Kidney epithelial cell (primary cell): ENCODE measurements around the gene ADK. TPM values are rescaled to one million over a fixed set of nuclear protein-coding genes. Genes with fewer than 3 reads are reported as not detected.
A peak's percentile ranks its signal among the peaks of the same experiment; 100 is the strongest.
"Not testable (repeated sequence)": the region's sequence is repeated elsewhere in the genome, so short reads cannot be mapped to it uniquely, and the experiment has no call there.

Experiments
- DNase-seq: peaks from one replicate; pipeline ENCODE4 v3.0.0-alpha.2; 2010; ENCODE audit warnings: low read depth
- H3K27me3 ChIP-seq: 2 replicates; pipeline ENCODE4 v1.6.0; 2011; ENCODE audit warnings: low read length; ENCODE audit not compliant: control insufficient read depth, insufficient read depth
- H3K36me3 ChIP-seq: 2 replicates; pipeline ENCODE4 v1.5.1; 2011; ENCODE audit warnings: low read length; ENCODE audit not compliant: control insufficient read depth, insufficient read depth
- H3K4me3 ChIP-seq: 2 replicates; pipeline ENCODE4 v1.5.1; 2011; ENCODE audit warnings: low read depth, mild to moderate bottlenecking, control low read depth, low read length
- total RNA-seq: library from RNA; depleted of rRNA; stranded (reverse); fragments of >200 nt; gene quantifications from 2 replicates; pipeline ENCODE4 v1.2.3, GENCODE V29; 2015
- TF ChIP-seq, protein P1 (sequence below): IDR thresholded peaks from 2 replicates; pipeline ENCODE4 v1.5.1; 2011; ENCODE audit warnings: mild to moderate bottlenecking, moderate library complexity, low read length, control low read depth, inconsistent platforms; ENCODE audit not compliant: insufficient read depth, poor library complexity, severe bottlenecking

ADK gene
- total RNA-seq, 1 donor from 2014 or later: 43.6 TPM

DNA sequence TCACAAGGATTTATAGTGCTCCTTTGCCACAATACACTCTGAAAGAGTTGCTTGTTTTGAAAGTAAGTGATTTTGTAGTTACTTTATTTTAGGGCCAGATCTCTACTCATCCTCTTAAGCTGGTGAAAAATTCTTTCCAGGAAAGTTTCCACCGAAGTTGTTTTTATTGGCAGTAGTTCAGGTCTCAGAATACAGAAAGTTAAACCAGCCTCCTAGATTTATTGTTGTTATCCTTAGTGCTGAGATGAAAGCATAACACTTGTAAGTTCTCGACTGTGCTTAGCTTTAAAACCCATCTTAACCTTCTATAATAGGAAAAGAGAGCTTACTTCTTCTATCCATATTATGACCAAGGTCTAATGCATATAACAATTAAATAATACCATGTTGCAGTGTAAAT, 5.9 kb upstream of the ADK start:
- H3K36me3 ChIP-seq: no peaks in the 10 kb centered on the region
- peak; percentile 35 for DNase-seq
- no peak overlapping the region for H3K4me3 ChIP-seq
- no peaks in the 10 kb centered on the region for H3K27me3 ChIP-seq
- TF ChIP-seq, protein P1, sequence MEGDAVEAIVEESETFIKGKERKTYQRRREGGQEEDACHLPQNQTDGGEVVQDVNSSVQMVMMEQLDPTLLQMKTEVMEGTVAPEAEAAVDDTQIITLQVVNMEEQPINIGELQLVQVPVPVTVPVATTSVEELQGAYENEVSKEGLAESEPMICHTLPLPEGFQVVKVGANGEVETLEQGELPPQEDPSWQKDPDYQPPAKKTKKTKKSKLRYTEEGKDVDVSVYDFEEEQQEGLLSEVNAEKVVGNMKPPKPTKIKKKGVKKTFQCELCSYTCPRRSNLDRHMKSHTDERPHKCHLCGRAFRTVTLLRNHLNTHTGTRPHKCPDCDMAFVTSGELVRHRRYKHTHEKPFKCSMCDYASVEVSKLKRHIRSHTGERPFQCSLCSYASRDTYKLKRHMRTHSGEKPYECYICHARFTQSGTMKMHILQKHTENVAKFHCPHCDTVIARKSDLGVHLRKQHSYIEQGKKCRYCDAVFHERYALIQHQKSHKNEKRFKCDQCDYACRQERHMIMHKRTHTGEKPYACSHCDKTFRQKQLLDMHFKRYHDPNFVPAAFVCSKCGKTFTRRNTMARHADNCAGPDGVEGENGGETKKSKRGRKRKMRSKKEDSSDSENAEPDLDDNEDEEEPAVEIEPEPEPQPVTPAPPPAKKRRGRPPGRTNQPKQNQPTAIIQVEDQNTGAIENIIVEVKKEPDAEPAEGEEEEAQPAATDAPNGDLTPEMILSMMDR: no peak

DNA sequence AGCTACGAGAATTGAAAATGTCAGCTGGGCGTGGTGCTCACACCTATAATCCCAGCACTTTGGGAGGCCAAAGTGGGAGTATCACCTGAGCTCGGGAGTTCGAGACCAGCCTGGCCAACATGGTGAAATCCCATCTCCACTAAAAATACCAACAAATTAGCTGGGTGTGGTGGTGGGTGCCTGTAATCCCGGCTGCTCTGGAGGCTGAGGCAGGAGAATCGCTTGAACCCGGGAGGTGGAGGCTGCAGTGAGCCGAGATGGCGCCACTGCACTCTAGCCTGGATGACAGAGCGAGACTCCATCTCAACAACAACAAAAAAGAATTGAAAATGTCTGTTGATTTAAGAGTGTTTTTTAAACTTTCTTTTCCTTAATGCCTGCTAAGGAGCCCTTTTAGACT, 4.0 kb upstream of the ADK start:
- H3K36me3 ChIP-seq, DNase-seq: not testable (repeated sequence)

DNA sequence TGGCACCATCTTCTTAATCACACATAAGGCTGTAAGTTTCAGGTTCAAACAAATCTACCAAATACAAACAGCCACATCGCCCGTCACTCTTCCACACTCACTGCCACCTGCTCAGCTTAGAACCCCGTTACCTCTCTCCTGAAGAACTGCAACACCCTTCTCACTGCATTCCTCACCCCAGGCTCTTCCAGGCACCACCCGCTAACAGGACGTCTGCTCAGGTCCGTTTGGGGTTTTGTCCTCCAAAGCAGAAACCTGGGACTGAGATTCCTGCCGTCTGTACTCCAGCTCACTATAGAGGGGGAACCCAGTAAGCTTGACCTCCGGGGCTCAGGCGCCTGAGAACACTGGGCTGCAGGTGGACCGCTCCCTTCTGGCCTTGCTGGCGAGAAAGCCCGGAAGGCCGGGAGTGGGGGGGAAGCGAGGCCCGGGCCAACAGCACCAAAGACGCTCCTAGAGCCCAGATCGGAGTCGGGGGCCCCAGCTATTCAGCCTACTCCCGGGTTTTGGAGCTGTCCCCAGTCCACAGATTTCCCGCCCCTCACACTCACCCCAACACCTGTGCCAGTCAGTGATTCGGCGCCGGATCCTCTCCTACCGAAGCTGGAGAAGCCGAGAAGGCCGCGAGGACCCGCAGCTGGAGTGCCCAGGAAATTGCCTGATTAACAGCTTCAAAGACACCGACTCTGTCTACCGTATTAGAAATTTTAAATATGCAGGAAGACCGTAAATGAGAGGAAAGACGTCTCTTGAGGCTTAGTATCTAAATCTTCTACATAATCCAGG, 624 bp upstream of the ADK start, which contains the start of gene AP3M1:
TSS of gene AP3M1 (minus strand) at position 625 of the 786 bp plus-strand sequence. CDS start 12,449 bp downstream, outside the sequence.
- H3K4me3 ChIP-seq: peak within 1 kb of the TSS; percentile 91
- H3K36me3 ChIP-seq: no peaks in the 10 kb centered on the region
- no peak for DNase-seq
- no peaks in the 10 kb centered on the region for H3K27me3 ChIP-seq
- TF ChIP-seq, protein P1: no peak

More for the DNA sequence above, 4.0 kb upstream of the ADK start:
- H3K27me3 ChIP-seq, H3K4me3 ChIP-seq: not testable (repeated sequence)

DNA sequence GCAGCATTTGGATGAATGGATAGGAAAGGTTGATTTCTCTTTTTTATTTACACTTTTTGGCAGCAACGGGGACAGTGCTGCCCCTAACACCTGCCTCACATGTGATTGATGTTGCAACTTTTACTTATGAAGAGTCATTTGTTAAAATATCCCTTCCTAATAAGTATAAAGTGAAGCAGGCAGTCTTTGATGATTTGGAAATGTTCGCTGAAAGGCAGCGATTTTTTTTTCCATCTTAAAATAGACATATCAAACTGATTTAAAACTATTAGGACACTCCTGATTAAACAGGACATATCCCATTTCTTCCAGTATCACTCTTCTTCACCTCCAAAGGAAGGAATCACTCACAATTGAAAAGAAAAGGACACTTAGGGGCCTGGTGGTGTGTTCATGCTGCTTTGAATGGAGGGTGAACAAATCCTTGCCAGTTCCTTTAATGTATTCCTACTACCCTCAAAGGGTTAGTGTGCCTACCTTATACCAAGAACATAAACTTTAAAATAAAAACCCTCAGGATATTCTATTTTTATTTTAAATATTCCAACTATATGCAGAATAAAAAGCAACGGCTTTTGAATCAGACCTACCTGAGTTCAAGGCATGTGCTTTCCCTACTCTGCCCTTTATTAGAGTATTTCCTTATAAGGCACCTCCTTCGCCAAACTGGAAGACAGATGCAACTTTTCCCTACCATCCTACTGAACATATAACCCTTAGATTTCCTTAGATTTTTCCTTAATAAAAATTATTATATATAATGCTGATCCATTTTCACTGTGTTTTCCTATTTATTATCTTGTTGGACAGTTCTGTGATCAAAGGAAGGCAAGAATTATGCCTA, 1.1 kb downstream of the ADK start:
- TF ChIP-seq, protein P1: no peak
- DNase-seq: no peak
- H3K36me3 ChIP-seq: no peaks in the 10 kb centered on the region
- no peaks in the 10 kb centered on the region for H3K27me3 ChIP-seq
- H3K4me3 ChIP-seq: peak overlapping the region; percentile 71

DNA sequence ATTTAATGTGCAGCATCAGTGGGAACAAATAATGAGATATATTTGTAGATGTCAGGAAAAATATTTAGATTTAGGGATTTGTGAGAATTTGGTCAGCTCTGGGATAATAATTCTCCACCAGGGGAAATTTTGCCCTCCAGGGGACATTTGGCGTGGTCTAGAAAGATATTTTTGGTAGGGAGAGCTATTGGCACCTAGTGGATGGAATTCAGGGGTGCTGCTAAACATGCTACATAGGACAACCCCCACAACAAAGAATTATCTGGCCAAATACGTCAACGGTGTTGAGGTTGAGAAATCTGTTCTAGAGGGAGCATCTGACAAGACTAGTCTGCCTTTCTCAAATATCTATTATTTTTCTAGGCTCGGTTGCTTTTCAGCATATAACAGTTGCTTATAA, 2.1 kb downstream of the ADK start:
- H3K36me3 ChIP-seq: no peaks in the 10 kb centered on the region
- DNase-seq: no peak
- no peak overlapping the region for H3K4me3 ChIP-seq
- TF ChIP-seq, protein P1: peak; percentile 35
- H3K27me3 ChIP-seq: no peaks in the 10 kb centered on the region

DNA sequence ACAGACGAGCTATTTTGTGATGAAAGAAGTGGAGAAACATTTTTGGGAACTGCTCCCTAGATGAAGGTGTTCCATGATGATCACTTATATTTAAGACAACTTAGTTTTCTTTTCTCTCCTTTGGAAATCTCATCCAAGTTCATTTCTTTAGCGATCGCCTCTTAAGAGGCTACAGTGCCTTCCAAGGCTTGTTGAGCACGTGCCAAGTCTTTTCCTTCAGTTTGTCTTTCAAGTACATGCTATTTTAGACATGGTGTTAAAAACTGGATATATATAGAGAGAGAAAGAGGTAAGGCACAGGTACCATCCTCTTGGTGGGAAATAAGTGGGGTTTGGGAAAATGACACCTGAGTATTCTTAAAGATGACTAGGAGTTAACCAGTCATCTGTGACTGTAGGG, 2.7 kb downstream of the ADK start:
- TF ChIP-seq, protein P1: no peak
- H3K4me3 ChIP-seq: no peak overlapping the region
- DNase-seq: no peak

More for the DNA sequence above, 2.7 kb downstream of the ADK start:
- Histone ChIP-seq H3K27me3 (no peaks in the 10 kb centered on the region), H3K36me3 (no peaks in the 10 kb centered on the region)
